Keratinocyte (primary cell): ENCODE results near the gene SOCS3. TPM values are rescaled to one million over a fixed set of nuclear protein-coding genes. Genes with fewer than 3 reads are reported as not detected.

Experiments
- DNase-seq: peaks from one replicate; pipeline ENCODE4 v3.0.0-alpha.2; 2011; ENCODE audit warnings: low read depth, missing footprints, low spot score
- FAIRE-seq: peaks from 2 replicates; lab custom pipeline; 2011; peaks lifted over from hg19 to GRCh38; lab: Jason Lieb, UNC
- H2AFZ ChIP-seq: 2 replicates; pipeline ENCODE4 v1.6.0; 2012; ENCODE audit warnings: low read length, control low read depth, inconsistent platforms; ENCODE audit not compliant: control insufficient read depth
- H3K27ac ChIP-seq: 2 replicates; pipeline ENCODE4 v1.5.1; 2011; ENCODE audit warnings: low read length; ENCODE audit not compliant: control insufficient read depth, insufficient read depth
- H3K27me3 ChIP-seq: 3 replicates; pipeline ENCODE4 v1.6.0; 2011; ENCODE audit warnings: low read length; ENCODE audit not compliant: control insufficient read depth, insufficient read depth; ENCODE audit errors: extremely low read depth
- H3K36me3 ChIP-seq, 2 experiments: 2 replicates in 1 of 2; 3 replicates in 1 of 2; pipeline ENCODE4 v1.5.1; 2011; ENCODE audit warnings: low read length in 2 of 2, mild to moderate bottlenecking in 1 of 2; ENCODE audit not compliant: control insufficient read depth in 2 of 2, insufficient read depth in 2 of 2; ENCODE audit errors: extremely low read depth in 1 of 2
- H3K4me1 ChIP-seq: 3 replicates; pipeline ENCODE4 v1.5.1; 2011; ENCODE audit warnings: low read length; ENCODE audit not compliant: control insufficient read depth, insufficient read depth; ENCODE audit errors: extremely low read depth
- H3K4me2 ChIP-seq: 3 replicates; pipeline ENCODE4 v1.6.0; 2011; ENCODE audit warnings: low read depth, low read length; ENCODE audit not compliant: control insufficient read depth, insufficient read depth; ENCODE audit errors: extremely low read depth
- H3K4me3 ChIP-seq, 3 experiments: fragments of 200-600 bp in 1 of 3; sonication (generic) in 1 of 3; 2 replicates in 2 of 3; 3 replicates in 1 of 3; pipeline ENCODE4 v1.5.1; 2011 to 2016; ENCODE audit warnings: low read length in 3 of 3, mild to moderate bottlenecking in 3 of 3, control low read depth in 2 of 3, inconsistent platforms in 1 of 3, low read depth in 1 of 3, mixed read lengths in 1 of 3, mixed run types in 1 of 3, moderate library complexity in 1 of 3; ENCODE audit not compliant: control insufficient read depth in 2 of 3, insufficient read depth in 2 of 3; ENCODE audit errors: extremely low read depth in 1 of 3
- H3K79me2 ChIP-seq: 2 replicates; pipeline ENCODE4 v1.6.0; 2012; ENCODE audit warnings: low read length; ENCODE audit not compliant: control insufficient read depth, insufficient read depth
- H3K9ac ChIP-seq: 3 replicates; pipeline ENCODE4 v1.6.0; 2011; ENCODE audit warnings: low read length; ENCODE audit not compliant: control insufficient read depth, insufficient read depth; ENCODE audit errors: extremely low read depth
- H3K9me1 ChIP-seq: 3 replicates; pipeline ENCODE4 v1.6.0; 2011; ENCODE audit warnings: low read length; ENCODE audit not compliant: control insufficient read depth, insufficient read depth; ENCODE audit errors: extremely low read depth
- H3K9me3 ChIP-seq: 2 replicates; pipeline ENCODE4 v1.5.1; 2012; ENCODE audit warnings: low read depth, low read length; ENCODE audit not compliant: control insufficient read depth
- H4K20me1 ChIP-seq: 3 replicates; pipeline ENCODE4 v1.6.0; 2011; ENCODE audit warnings: low read length; ENCODE audit not compliant: control insufficient read depth, insufficient read depth; ENCODE audit errors: extremely low read depth
- EZH2 ChIP-seq: IDR thresholded peaks from one replicate; pipeline ENCODE4 v1.6.1; 2012; ENCODE audit warnings: inconsistent platforms, mild to moderate bottlenecking, low read length, moderate library complexity
- dilution Hi-C: fragments of 300-500 bp; cut with MboI; formaldehyde crosslinking; loops from one replicate; pipeline ENCODE4 v1.7.0; 2020; ENCODE audit warnings: low sequenced_read_pairs; ENCODE audit not compliant: extremely low pct_ligation_motif_present
- polyA plus RNA-seq, 5 experiments: library from polyadenylated mRNA; depleted of rRNA in 3 of 5; stranded (reverse) in 3 of 5; stranded (forward) in 1 of 5; unstranded in 1 of 5; fragments of >200 nt; gene quantifications; 1 replicate in 1 of 5; 2 replicates in 3 of 5; 3 replicates in 1 of 5; pipeline versions ENCODE4 v1.2.1 to v1.2.3, GENCODE V29; 2011 to 2012; ENCODE audit warnings: missing spikeins in 2 of 5, low read depth in 1 of 5, low replicate concordance in 1 of 5
- TF ChIP-seq, protein P1 (sequence below), 3 experiments: IDR thresholded peaks in 1 of 3; conservative IDR thresholded peaks in 1 of 3; optimal IDR thresholded peaks in 1 of 3; 2 replicates in 2 of 3; 3 replicates in 1 of 3; pipeline versions ENCODE3 to v1.5.1; 2011; ENCODE audit warnings: low read length in 3 of 3, mild to moderate bottlenecking in 3 of 3, moderate library complexity in 2 of 3, control low read depth in 1 of 3, inconsistent platforms in 1 of 3; ENCODE audit not compliant: insufficient read depth in 2 of 3; ENCODE audit errors: extremely low read depth in 1 of 3

Gene SOCS3
- polyA plus RNA-seq, 1 donor (not counting 4 experiments of a cell fraction or from before 2014, with no cell fraction given) = 9.4 TPM

DNA sequence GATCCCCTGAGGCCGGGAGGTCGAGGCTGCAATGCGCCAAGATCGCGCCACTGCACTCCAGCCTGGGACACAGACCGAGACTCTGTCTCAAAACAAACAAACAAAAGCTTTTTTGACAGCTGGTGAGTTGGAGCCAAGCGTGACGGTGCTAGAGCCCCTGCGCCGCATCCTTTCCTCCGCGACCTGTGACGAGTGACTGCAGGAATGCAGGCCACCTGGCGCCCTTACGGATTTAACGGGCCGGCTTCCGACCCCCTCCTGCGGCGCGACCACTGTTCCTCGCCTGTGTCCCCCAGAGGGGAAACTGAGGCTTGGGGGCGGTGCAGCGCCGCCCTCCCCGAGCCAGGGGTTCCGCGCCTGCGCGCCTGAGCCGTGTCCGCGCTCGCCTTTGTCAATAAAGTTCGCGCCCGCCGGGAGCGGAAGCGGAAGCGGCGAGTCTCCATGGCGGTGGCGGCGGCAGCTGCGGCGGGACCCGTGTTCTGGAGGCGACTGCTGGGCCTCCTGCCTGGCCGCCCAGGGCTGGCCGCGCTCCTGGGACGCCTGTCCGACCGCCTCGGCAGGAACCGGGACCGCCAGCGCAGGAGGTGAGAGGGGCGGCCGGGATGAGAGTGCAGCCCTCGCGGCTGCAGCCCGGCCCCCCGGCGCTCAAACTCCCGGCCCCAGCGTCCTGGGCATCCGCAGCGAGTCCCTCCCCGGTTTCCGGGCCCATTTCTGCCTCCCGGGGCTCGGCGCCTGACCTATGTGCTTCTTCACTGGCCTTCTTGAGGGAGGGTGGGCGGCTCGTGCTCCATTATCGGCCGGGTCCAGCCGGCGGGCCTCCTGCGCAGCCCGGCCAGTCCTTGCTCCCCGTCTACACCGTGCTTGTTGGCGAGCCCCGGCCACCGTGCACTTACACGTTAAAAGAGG is 18.6 kb upstream of the SOCS3 start, which contains the start of gene PGS1:
Gene PGS1, plus strand, starts transcription at position 425 of the 906 bp plus-strand sequence. Its CDS starts 17 bp downstream, at position 442.
- peak within 1 kb of the TSS; percentile 99 for H3K9ac ChIP-seq
- H3K4me3 ChIP-seq = peak within 1 kb of the TSS; percentile 87 to 93 (median 88)
- peaks cover 48% of the 10 kb centered on the region for H3K4me1 ChIP-seq
- no peaks in the 10 kb centered on the region for H3K27me3 ChIP-seq
- no peak for FAIRE-seq
- no peaks in the 10 kb centered on the region for H4K20me1 ChIP-seq
- peak within 1 kb of the TSS; percentile 86 for H3K4me2 ChIP-seq
- H3K27ac ChIP-seq = peak within 1 kb of the TSS; percentile 97
- dilution Hi-C loops = no loop called here
- peak within 1 kb of the TSS; percentile 85 for H2AFZ ChIP-seq
- H3K79me2 ChIP-seq = peaks cover 43% of the 10 kb centered on the region
- peaks cover 2 to 5% of the 10 kb centered on the region in 2 experiments for H3K36me3 ChIP-seq
- peaks cover 7% of the 10 kb centered on the region for H3K9me1 ChIP-seq
- TF ChIP-seq, protein P1, sequence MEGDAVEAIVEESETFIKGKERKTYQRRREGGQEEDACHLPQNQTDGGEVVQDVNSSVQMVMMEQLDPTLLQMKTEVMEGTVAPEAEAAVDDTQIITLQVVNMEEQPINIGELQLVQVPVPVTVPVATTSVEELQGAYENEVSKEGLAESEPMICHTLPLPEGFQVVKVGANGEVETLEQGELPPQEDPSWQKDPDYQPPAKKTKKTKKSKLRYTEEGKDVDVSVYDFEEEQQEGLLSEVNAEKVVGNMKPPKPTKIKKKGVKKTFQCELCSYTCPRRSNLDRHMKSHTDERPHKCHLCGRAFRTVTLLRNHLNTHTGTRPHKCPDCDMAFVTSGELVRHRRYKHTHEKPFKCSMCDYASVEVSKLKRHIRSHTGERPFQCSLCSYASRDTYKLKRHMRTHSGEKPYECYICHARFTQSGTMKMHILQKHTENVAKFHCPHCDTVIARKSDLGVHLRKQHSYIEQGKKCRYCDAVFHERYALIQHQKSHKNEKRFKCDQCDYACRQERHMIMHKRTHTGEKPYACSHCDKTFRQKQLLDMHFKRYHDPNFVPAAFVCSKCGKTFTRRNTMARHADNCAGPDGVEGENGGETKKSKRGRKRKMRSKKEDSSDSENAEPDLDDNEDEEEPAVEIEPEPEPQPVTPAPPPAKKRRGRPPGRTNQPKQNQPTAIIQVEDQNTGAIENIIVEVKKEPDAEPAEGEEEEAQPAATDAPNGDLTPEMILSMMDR (optimal IDR thresholded peaks at IDR 0.05 in 1 of 3, IDR thresholded peaks at IDR 0.05 in 1 of 3, conservative IDR thresholded peaks at IDR 0.05 in 1 of 3; ENCODE audit: extremely low read depth in 1 of 3, insufficient read depth in 2 of 3, low read length in 3 of 3) = peak in 1 of 3 experiments; percentile 1
- TF ChIP-seq EZH2 = no peak
- no peaks in the 10 kb centered on the region for H3K9me3 ChIP-seq
- DNase-seq = no peak

DNA sequence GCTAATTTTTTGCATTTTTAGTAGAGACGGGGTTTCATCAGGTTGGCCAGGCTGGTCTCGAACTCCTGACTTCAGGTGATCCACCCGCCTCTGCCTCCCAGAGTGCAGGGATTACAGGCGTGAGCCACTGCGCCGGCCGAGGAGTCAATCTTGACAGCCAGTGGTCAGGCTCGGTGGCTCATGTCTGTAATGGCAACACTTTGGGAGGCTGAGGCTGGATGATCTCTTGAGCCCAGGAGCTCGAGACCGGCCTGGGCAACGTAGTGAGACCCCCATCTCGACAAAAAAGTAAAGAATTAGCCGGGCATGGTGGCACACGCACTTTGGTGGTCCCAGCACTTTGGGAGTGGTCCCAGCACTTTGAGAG is 18.0 kb upstream of the SOCS3 start:
- Histone ChIP-seq H3K9ac (peak overlapping the region; percentile 99), H3K27me3 (no peaks in the 10 kb centered on the region), H3K79me2 (peaks cover 37% of the 10 kb centered on the region), H3K4me3 (peak overlapping the region; percentile 87 to 93 (median 88)), H4K20me1 (no peaks in the 10 kb centered on the region), H3K27ac (peak overlapping the region; percentile 97), H3K4me1 (peaks cover 45% of the 10 kb centered on the region), H3K4me2 (peak overlapping the region; percentile 86), H3K9me3 (no peaks in the 10 kb centered on the region), H2AFZ (peak overlapping the region; percentile 85), H3K36me3 (peaks cover 2 to 5% of the 10 kb centered on the region in 2 experiments), H3K9me1 (peaks cover 6% of the 10 kb centered on the region)
- no peak for FAIRE-seq
- TF ChIP-seq EZH2 = no peak
- TF ChIP-seq, protein P1 (optimal IDR thresholded peaks at IDR 0.05 in 1 of 3, IDR thresholded peaks at IDR 0.05 in 1 of 3, conservative IDR thresholded peaks at IDR 0.05 in 1 of 3; ENCODE audit: extremely low read depth in 1 of 3, insufficient read depth in 2 of 3, low read length in 3 of 3) = no peak
- no peak for DNase-seq
- dilution Hi-C loops = no loop called here
